Right ventricle myocardium superior (tissue), 1 donor: ENCODE results near the gene DLX6. TPM values are rescaled to one million over a fixed set of nuclear protein-coding genes. Genes with fewer than 3 reads are reported as not detected.

Source experiments
- total RNA-seq: library from RNA; stranded (reverse); fragmentation: NEBNext Ultra II Directional; extraction: Animal tissue kit (Norgen Biotek cat#: 25700); gene quantifications from one replicate; pipeline ENCODE4 v1.2.1, GENCODE V29; 2021
- donor health status: DM: no; HTN: yes; CAD: no; lungs with severe emphysema.

Gene DLX6
- total RNA-seq, 1 donor from 2014 or later: not detected

Other genes with a start within 250 kb of the DLX6 start
- gene DLX5, start 19.3 kb downstream of the DLX6 start, total RNA-seq: not detected
- 19.3 TPM for gene SDHAF3, start 112.1 kb downstream of the DLX6 start, total RNA-seq